ENCODE measurements around the gene CORO2B.

- TF ChIP-seq CTCF (IDR thresholded peaks at IDR 0.05) (no peak), POLR2A (IDR thresholded peaks at IDR 0.05) (no peak), EP300 (IDR thresholded peaks at IDR 0.05) (no peak)
Observed at GRCh38 chr15:68672251-68672650, 93.5 kb downstream of the CORO2B start.
